Measurements from ENCODE around the gene RNF112. TPM values are rescaled to one million over a fixed set of nuclear protein-coding genes. Genes with fewer than 3 reads are reported as not detected.

Gene RNF112
- total RNA-seq, 1 donor from 2014 or later, result 0.36 TPM

DNA sequence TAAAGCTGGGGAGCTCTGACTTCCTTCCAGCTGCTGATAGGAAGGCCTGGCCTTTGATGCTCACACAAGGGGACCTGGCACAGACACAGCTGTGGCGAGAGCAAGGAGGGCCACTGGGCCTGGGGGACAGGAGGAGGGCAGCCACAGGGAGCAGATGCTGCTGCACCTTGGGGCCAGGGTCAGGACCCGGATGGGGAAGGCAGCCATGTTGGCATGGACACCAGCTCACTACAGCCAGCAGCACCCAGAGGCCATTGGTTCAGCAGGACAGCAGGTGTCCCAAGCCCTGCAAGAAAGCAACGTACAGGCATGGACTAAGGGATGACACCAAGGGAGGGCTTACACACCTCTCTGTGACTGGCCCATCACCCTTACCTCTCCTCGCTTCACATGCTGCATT lies 8.0 kb upstream of the RNF112 start:
- Histone ChIP-seq H3K79me2 (ENCODE audit: insufficient read depth, low read length) (no peaks in the 10 kb centered on the region), H3K36me3 (ENCODE audit: insufficient read depth, low read length) (no peaks in the 10 kb centered on the region), H4K20me1 (ENCODE audit: insufficient read depth, low read length) (no peaks in the 10 kb centered on the region), H3K4me1 (ENCODE audit: insufficient read depth, low read length) (peaks cover 3% of the 10 kb centered on the region), H3K9me3 (ENCODE audit: insufficient read depth, low read depth, low read length) (no peaks in the 10 kb centered on the region), H2AFZ (ENCODE audit: low read depth, low read length) (no peak overlapping the region), H3K9ac (ENCODE audit: low read length) (no peak overlapping the region), H3K4me2 (ENCODE audit: low read length) (no peak overlapping the region), H3K27ac (ENCODE audit: low read depth, low read length) (no peak overlapping the region), H3K27me3 (ENCODE audit: insufficient read depth, low read length) (no peaks in the 10 kb centered on the region), H3K4me3 (ENCODE audit: insufficient read depth, low read depth, low read length) (no peak overlapping the region)
- Mint-ChIP-seq H3K4me1 (ENCODE audit: low read depth, unreplicated experiment) (peaks cover 1% of the 10 kb centered on the region), H3K9me3 (ENCODE audit: unreplicated experiment) (no peaks in the 10 kb centered on the region), H3K36me3 (ENCODE audit: low read depth, unreplicated experiment) (no peaks in the 10 kb centered on the region), H3K27ac (ENCODE audit: unreplicated experiment) (no peak overlapping the region), H3K4me3 (ENCODE audit: unreplicated experiment) (no peak overlapping the region), H3K27me3 (ENCODE audit: low read depth, unreplicated experiment) (peaks cover 16% of the 10 kb centered on the region)
- DNase-seq (ENCODE audit: low read depth) (no peak), FAIRE-seq (no peak)
- TF ChIP-seq, protein P1, sequence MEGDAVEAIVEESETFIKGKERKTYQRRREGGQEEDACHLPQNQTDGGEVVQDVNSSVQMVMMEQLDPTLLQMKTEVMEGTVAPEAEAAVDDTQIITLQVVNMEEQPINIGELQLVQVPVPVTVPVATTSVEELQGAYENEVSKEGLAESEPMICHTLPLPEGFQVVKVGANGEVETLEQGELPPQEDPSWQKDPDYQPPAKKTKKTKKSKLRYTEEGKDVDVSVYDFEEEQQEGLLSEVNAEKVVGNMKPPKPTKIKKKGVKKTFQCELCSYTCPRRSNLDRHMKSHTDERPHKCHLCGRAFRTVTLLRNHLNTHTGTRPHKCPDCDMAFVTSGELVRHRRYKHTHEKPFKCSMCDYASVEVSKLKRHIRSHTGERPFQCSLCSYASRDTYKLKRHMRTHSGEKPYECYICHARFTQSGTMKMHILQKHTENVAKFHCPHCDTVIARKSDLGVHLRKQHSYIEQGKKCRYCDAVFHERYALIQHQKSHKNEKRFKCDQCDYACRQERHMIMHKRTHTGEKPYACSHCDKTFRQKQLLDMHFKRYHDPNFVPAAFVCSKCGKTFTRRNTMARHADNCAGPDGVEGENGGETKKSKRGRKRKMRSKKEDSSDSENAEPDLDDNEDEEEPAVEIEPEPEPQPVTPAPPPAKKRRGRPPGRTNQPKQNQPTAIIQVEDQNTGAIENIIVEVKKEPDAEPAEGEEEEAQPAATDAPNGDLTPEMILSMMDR (IDR thresholded peaks at IDR 0.05; ENCODE audit: insufficient read depth, low read depth, low read length), result no peak
- TF ChIP-seq EZH2 (IDR thresholded peaks at IDR 0.05; ENCODE audit: insufficient read depth, low read length), result no peak

DNA sequence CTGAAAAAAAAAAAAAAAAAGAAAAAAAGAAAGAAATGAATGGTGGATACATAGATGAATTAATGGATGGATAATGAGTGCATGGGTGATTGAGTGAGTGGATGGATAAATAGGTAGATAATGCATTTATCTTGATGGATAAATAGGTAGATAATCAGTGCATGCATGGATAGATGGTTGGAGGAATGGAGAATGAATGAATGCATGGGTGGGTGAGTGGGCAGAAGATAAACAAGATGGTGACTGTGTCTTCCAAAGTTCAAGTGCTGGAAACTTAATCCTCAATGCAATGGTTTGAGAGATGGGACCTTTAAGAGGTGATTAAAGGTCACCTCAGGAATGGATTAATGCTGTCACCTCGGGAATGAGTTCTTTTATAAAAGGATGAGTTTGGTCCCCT lies 6.8 kb upstream of the RNF112 start:
- H3K27ac ChIP-seq (ENCODE audit: low read depth, low read length), result no peak overlapping the region
- H3K79me2 ChIP-seq (ENCODE audit: insufficient read depth, low read length), result no peaks in the 10 kb centered on the region
- no peak for FAIRE-seq
- TF ChIP-seq, protein P1 (IDR thresholded peaks at IDR 0.05; ENCODE audit: insufficient read depth, low read depth, low read length), result no peak
- no peak for TF ChIP-seq EZH2 (IDR thresholded peaks at IDR 0.05; ENCODE audit: insufficient read depth, low read length)
- H3K4me3 Mint-ChIP-seq (ENCODE audit: unreplicated experiment), result no peak overlapping the region
- no peaks in the 10 kb centered on the region for H3K27me3 ChIP-seq (ENCODE audit: insufficient read depth, low read length)
- no peak overlapping the region for H3K27ac Mint-ChIP-seq (ENCODE audit: unreplicated experiment)
- peaks cover 2% of the 10 kb centered on the region for H3K4me1 Mint-ChIP-seq (ENCODE audit: low read depth, unreplicated experiment)
- no peaks in the 10 kb centered on the region for H3K36me3 ChIP-seq (ENCODE audit: insufficient read depth, low read length)
- peaks cover 16% of the 10 kb centered on the region for H3K27me3 Mint-ChIP-seq (ENCODE audit: low read depth, unreplicated experiment)
- H4K20me1 ChIP-seq (ENCODE audit: insufficient read depth, low read length), result no peaks in the 10 kb centered on the region
- H3K36me3 Mint-ChIP-seq (ENCODE audit: low read depth, unreplicated experiment), result no peaks in the 10 kb centered on the region
- no peaks in the 10 kb centered on the region for H3K9me3 Mint-ChIP-seq (ENCODE audit: unreplicated experiment)
- peaks cover 4% of the 10 kb centered on the region for H3K4me1 ChIP-seq (ENCODE audit: insufficient read depth, low read length)
- DNase-seq (ENCODE audit: low read depth), result no peak
- no peak overlapping the region for H3K9ac ChIP-seq (ENCODE audit: low read length)
- H3K4me3 ChIP-seq (ENCODE audit: insufficient read depth, low read depth, low read length), result no peak overlapping the region
- no peak overlapping the region for H3K4me2 ChIP-seq (ENCODE audit: low read length)
- H2AFZ ChIP-seq (ENCODE audit: low read depth, low read length), result no peak overlapping the region
- no peaks in the 10 kb centered on the region for H3K9me3 ChIP-seq (ENCODE audit: insufficient read depth, low read depth, low read length)

DNA sequence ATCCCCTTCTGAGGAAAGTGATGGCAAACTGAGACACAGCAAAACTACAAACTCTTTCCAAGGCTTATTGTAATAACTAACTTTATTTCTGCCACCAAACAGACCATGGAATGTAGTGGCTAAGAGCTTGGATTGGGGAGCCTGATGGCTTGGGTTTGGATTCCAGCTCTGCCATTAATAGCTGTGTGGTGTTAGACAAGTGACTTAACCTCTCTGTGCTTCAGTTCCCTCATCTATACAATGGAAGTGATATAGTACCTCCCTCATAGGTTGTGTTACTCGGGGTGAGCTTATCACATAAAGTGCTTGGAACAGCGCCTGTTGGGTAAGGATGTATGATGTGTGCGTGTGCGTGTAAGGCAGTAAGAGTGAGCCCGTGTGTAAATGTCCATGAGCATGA lies 5.9 kb upstream of the RNF112 start:
- DNase-seq (ENCODE audit: low read depth) (no peak), FAIRE-seq (no peak)
- no peak overlapping the region for H3K27ac Mint-ChIP-seq (ENCODE audit: unreplicated experiment)
- no peaks in the 10 kb centered on the region for H3K36me3 ChIP-seq (ENCODE audit: insufficient read depth, low read length)
- TF ChIP-seq, protein P1 (IDR thresholded peaks at IDR 0.05; ENCODE audit: insufficient read depth, low read depth, low read length), result no peak
- TF ChIP-seq EZH2 (IDR thresholded peaks at IDR 0.05; ENCODE audit: insufficient read depth, low read length), result no peak
- no peaks in the 10 kb centered on the region for H4K20me1 ChIP-seq (ENCODE audit: insufficient read depth, low read length)
- H3K4me1 Mint-ChIP-seq (ENCODE audit: low read depth, unreplicated experiment), result peaks cover 6% of the 10 kb centered on the region
- peaks cover 18% of the 10 kb centered on the region for H3K27me3 Mint-ChIP-seq (ENCODE audit: low read depth, unreplicated experiment)
- H3K27me3 ChIP-seq (ENCODE audit: insufficient read depth, low read length), result no peaks in the 10 kb centered on the region
- no peak overlapping the region for H3K9ac ChIP-seq (ENCODE audit: low read length)
- no peak overlapping the region for H3K4me3 ChIP-seq (ENCODE audit: insufficient read depth, low read depth, low read length)
- no peak overlapping the region for H2AFZ ChIP-seq (ENCODE audit: low read depth, low read length)
- H3K9me3 ChIP-seq (ENCODE audit: insufficient read depth, low read depth, low read length), result no peaks in the 10 kb centered on the region
- no peak overlapping the region for H3K27ac ChIP-seq (ENCODE audit: low read depth, low read length)
- H3K36me3 Mint-ChIP-seq (ENCODE audit: low read depth, unreplicated experiment), result no peaks in the 10 kb centered on the region
- H3K79me2 ChIP-seq (ENCODE audit: insufficient read depth, low read length), result no peaks in the 10 kb centered on the region
- no peak overlapping the region for H3K4me3 Mint-ChIP-seq (ENCODE audit: unreplicated experiment)
- H3K9me3 Mint-ChIP-seq (ENCODE audit: unreplicated experiment), result no peaks in the 10 kb centered on the region
- H3K4me1 ChIP-seq (ENCODE audit: insufficient read depth, low read length), result peaks cover 12% of the 10 kb centered on the region
- H3K4me2 ChIP-seq (ENCODE audit: low read length), result no peak overlapping the region

Measured in astrocyte (in vitro differentiated cells and primary cell).